GM10266 (cell line): Measurements from ENCODE around the gene KLK6.

Experiments
- DNase-seq: peaks from one replicate; pipeline ENCODE4 v3.0.0; 2012; ENCODE audit errors: extremely low spot score
- TF ChIP-seq, protein P1 (sequence below): IDR thresholded peaks from 2 replicates; pipeline ENCODE4 v1.5.1; 2012; ENCODE audit warnings: mild to moderate bottlenecking, low read depth; ENCODE audit not compliant: control insufficient read depth, insufficient read depth; ENCODE audit errors: missing control alignments

KLK6 gene

DNA sequence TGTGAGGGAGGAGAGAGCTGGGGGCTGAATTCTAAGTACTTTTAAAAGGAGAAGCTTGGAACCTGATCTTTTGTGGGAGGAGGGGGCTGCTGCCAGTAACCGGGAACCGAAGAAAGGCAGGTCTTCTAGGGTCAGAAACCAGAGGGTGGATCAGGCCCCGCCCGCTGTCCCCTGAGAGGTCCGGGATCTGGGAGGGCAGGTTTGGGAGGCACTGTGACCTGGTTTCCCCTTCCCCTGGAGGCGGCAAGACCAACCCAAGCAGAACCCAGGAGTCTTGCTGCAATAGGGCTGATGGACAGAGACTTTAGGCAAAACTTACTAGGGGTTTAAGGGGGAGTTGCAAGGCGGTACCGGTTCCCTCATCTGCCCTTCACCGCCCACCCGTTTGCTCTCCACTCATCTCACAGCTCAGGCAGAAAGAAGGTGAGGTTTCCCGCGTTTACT lies 32.7 kb upstream of the KLK6 start:
- DNase-seq: no peak
- TF ChIP-seq, protein P1, sequence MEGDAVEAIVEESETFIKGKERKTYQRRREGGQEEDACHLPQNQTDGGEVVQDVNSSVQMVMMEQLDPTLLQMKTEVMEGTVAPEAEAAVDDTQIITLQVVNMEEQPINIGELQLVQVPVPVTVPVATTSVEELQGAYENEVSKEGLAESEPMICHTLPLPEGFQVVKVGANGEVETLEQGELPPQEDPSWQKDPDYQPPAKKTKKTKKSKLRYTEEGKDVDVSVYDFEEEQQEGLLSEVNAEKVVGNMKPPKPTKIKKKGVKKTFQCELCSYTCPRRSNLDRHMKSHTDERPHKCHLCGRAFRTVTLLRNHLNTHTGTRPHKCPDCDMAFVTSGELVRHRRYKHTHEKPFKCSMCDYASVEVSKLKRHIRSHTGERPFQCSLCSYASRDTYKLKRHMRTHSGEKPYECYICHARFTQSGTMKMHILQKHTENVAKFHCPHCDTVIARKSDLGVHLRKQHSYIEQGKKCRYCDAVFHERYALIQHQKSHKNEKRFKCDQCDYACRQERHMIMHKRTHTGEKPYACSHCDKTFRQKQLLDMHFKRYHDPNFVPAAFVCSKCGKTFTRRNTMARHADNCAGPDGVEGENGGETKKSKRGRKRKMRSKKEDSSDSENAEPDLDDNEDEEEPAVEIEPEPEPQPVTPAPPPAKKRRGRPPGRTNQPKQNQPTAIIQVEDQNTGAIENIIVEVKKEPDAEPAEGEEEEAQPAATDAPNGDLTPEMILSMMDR: no peak

DNA sequence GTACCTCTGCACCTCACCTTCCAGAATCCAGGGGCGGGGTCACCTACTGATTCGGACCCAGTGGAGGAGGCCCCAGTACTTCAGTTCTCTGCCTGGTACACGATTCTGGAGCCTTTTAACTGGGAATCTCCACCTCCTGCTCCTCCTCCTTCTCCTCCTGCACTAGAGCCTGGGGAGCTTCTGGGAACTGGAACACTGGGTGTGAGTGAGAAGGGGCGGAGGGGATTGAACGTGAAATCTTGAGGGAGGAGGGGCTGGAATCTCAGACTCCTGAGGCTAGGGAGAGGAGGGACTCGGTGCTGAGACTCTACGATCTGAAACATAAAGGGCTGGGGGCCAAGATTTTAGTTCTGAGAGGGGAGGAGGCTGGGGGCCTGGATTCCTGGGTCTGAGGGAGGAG lies 32.1 kb upstream of the KLK6 start, which contains the start of gene KLK8:
TSS of gene KLK8 (minus strand) at position 90 of the 400 bp plus-strand sequence. CDS start 437 bp downstream, outside the sequence.
- TF ChIP-seq, protein P1: no peak
- no peak for DNase-seq

DNA sequence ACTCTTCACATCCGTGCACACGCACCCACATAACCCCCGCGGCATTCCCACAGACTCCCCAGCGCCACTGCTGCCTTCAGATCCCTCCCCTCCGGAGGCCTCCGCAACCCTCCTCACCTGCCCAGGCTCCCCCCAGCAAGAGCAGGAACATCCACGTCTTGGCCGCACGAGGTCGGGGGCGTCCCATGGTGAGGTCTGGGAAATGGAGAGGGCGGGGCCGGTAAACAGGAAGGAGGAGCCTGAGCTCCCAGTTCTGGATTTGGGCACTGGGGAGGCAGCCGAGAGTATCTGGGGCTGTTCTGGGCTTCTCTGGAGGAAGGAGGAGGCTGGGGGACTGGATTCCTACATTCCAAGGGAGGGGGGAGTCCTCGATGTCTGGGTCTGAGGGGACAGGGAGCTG lies 31.6 kb upstream of the KLK6 start:
- TF ChIP-seq, protein P1: no peak
- no peak for DNase-seq

DNA sequence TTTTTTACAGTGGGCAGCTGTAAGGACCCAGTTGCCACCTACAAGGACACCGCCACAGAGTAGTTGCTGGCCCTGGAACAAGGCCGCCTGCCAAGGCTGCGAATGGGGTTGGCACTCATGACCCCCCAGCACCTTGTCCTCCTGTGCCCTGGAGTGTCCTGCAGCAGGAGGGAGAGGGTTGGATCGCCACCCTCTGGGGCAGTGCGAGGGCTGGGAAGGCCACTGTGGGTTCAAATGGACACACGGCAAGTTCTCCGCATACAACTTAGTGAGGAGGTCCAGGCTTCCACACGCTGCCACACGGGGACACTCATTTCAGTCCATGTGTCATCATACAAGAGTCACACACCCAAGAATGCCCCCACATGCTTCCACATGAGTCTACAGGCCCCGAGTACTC lies 31.0 kb upstream of the KLK6 start:
- no peak for DNase-seq
- TF ChIP-seq, protein P1: no peak

DNA sequence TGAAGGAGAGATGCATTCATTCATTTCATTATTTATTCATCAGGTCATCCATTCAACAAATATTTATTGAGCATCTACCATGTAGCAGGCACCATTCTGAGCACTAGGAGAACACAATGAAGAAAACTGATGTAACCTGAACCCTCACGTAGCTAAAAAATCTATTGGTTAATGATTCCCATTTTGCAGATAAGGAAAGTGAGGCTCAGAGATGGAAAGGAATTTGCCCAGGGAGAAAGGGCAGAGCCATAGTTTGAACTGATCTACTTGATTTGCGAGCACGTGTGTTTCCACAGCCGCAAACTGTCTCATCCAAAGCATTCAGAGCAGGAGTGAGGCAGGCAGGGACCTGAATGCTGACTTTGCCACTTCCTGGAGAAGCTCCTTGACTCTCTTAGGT lies 29.3 kb upstream of the KLK6 start:
- TF ChIP-seq, protein P1: no peak

DNA sequence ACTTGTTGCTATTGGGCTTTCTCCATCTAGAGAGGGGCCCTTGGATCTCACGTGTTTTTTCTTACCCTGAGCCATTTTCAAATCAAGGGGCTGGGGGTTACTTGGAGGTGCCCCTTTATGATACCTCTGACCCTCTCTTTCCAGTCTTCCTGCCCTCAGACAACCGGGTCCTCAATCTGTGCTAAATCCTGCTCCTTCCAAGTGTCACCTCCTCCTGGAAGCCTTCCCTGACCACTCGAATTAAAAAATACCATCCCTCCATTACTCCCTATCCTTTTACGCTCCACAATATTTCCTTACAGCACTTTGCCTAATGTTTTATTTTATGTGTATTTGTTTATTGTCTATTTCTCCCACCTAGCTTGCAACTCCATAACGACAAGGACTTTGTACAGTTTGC lies 28.7 kb upstream of the KLK6 start:
- DNase-seq: no peak
- TF ChIP-seq, protein P1: no peak

More for the DNA sequence above, 29.3 kb upstream of the KLK6 start:
- no peak for DNase-seq

DNA sequence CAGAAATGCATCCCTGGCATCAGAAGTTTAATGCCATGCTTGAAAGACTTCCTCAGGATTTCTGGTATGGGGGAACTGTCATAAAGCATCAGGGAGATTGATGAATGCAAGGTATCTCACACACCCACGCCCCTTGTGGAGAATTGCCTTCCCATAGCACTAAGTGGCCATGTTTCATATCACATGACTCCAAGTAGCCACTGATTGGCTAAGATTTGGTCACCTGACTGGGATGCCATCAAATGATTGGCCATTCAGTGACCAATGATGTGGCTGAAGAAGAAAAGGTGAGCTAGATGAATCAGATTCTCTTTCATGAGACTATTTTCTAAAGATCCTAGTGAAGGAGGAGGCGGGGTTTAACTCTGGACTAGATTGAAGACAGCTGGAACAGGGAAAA lies 24.7 kb upstream of the KLK6 start:
- DNase-seq: no peak
- TF ChIP-seq, protein P1: no peak
